Raji (cell line): Measurements from ENCODE around the gene PRUNE2.

Experiments
- POLR2A ChIP-seq: IDR thresholded peaks from 2 replicates; pipeline ENCODE4 v1.6.1; 2011; ENCODE audit warnings: low read depth, low read length, control low read depth; ENCODE audit not compliant: insufficient read depth

The PRUNE2 gene

DNA sequence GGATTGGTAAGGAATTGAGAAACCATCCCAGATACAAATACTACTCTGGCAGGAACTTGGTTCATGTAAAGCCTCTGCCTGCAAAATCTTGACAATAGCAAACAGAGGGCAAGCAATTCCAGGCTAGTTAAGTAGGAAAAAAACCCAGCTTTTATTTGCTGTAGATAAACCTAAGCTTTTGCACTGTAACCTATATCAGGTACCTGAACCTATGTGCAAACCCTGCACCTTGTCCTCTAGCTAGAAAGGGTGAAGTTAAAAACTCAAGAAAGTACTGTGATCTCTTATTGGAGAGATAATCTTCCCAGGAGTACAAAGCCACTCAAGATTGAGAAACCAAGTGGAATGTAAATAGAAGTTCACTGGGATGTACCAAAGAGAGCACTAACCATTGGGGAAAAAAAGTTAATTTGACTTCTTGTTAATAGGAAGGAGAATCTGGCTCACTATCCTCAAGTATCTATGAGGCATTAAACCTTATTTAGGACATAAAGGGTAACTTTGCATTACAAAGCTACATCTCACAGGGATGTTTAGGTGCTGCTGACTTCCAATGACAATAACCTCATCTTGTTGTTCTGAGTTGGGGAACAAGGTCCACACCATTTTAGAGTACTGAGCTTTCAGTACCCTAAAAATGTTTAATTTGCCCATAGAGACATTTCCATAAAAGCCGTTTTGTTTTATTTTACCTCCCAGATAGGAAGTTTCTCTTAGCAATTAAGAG lies 215.5 kb downstream of the PRUNE2 start:
- no peak for TF ChIP-seq POLR2A

DNA sequence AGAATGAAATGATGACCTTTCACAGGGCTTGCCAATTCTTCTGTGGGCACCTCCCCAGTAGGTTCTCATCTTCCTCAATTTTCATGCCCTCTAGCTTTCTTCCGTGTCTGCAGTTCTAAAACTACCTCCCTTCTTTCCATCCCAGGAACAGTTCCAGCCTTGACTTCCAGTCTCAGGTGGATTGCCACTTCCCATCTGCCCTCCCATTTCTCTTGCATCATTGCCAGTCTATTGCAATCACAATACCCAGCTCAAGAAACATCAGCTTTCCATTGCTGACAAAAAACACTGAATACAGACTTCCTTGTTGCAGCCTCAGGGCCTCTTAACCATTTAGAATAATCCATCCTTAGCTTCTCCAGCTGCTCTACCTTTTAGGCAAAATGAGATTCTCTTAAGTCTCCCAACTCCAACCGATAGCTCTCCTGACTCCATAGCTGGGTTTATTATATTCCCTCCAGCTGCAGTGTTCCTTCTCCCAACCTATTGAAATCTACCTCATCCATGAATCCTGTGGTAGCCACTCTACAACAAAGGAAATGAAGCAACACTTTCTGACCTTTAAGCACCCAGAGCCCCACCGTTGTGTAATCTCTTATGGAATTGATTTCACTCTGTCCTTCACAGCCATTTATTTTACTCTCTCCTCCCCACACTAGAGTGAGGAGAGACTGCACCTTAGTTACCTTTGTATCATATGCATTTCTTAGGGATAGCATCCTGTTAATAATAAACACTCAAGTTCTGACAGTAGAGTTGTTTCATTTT lies 217.3 kb downstream of the PRUNE2 start:
- no peak for TF ChIP-seq POLR2A

DNA sequence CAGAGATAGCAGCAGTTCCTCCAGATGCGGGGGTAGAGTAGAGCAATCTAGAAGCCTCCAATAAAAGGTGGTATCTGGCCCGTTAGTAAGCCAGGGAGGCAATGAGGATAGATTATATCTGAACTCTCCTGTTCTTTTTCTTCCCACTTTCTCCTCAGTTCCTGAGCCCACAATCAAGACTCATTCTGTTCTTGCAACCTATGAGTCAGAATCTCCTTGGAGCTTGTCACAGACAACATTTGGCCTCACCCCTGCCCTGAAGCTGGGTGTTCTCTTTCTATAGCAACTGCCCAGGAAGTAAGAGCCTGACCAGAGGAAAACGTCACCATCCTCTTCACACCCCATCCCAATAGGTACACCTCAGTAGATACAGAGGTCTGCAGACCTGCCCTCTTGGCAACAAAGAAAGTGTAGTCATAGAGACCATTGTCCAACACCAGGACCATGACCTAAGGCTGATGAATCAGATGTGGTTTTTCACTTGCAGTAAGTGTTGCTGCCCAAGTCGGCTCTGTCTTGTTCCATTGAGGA lies 218.0 kb downstream of the PRUNE2 start:
- TF ChIP-seq POLR2A, result no peak

DNA sequence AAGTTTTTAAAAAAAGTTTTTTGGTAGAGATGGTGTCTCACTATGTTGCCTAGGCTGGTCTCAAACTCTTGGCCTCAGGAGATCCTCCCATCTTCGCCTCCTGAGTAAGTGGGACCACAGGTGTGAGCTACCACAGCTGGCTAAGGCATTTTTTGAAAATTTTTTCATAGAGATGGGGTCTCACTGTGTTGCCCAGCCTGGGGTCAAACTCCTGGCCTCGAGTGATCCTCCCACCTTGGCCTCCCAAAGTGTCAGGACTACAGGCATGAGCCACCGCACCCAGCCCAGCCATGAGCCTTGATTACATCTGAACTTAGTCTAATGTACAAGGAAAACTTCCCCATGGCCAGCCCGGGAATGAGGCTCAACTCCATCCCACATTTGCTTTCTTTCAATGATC lies 219.2 kb downstream of the PRUNE2 start:
- TF ChIP-seq POLR2A, result no peak

DNA sequence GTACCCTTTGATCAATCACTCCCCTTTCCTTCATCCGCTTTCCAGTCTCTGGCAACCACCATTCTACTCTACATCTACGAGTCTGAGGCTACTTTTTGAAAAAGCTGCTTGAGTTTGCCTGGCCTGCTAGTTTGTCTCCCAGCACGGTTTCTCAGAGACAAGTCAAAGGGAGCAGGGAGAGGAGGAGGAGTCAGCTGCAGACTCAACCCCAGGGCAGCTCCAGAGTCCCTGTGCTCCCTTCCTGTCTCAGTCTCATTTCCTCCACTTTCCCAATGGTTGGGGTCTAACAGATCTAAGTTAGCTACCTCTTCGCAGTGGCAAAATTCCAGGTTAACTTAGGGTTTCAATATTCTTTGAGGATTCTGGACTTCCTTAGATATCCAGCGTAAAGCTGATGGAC lies 221.7 kb downstream of the PRUNE2 start:
- no peak for TF ChIP-seq POLR2A

DNA sequence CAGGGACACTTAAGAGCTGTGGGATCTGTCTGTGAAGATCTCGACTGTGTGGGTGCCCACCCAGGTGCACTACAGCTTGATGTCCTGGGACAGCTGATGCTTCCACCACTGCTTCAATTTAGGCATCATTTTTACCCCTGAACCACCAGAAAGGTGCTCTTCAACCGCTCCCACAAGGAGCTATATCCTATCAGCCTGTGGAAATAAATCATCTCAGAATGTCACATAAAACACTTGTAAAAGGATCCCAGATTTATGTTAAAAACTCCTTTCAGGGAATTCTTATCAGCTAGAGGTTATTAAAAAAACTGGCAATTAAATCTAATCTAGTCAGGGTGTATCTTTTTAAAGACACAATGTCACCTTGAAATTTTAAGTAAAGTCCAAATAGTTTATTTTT lies 224.4 kb downstream of the PRUNE2 start:
- TF ChIP-seq POLR2A, result no peak

DNA sequence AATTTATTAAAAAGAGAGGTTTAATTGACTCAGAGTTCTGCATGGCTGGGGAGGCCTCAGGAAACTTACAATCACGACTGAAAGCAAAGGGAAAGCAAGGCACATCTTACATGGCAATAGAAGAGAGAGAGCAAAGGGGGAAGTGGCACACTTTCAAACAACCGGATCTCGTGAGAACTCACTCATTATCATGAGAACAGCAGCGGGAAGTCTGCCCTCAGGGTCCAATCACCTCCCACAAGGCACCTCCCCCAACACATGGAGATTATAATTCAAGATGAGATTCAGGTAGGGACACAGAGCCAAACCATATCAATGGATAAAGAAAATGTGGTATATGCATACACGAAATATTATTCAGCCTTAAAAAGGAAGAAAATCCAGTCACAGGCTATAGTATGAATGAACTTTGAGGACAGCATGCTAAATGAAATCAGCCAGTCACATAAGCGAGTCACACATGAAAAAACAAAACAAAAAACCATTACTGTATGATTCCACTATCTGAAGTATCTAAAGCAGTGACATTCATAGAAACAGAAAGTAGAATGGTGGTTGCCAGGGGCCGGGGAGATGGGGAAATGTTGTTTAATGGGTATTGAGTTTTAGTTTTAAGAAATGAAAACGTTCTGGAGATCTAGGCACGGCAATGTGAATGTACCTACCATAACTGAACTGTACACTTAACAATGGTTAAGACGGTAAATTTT lies 225.0 kb downstream of the PRUNE2 start:
- TF ChIP-seq POLR2A, result no peak

DNA sequence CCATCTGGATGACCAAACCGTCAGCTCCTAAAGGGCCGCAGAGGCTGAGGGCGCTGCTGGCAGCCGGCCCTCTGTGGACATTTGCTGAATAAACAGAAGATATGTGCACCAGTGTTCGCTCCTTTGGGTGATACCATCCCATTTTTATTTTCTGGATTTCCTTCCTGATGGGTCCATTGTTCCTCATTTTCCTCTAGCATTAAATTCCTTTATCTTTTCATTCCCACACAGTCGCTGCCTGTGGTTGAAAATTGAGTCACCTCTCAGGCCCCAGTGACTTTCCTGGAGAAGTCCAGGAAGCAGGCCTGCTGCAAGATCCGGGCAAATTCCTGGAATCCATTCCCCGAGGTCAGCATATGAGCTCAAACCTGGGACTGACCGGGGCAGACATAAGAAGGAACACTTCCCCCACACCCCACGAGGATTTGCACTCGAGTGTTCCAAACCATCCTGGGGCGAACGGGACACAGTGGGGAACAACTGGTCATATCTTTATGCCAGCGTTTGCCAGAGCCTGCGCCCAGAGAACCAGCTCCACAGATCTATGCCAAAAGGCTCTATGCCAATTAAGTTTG lies 228.3 kb downstream of the PRUNE2 start:
- TF ChIP-seq POLR2A, result no peak

DNA sequence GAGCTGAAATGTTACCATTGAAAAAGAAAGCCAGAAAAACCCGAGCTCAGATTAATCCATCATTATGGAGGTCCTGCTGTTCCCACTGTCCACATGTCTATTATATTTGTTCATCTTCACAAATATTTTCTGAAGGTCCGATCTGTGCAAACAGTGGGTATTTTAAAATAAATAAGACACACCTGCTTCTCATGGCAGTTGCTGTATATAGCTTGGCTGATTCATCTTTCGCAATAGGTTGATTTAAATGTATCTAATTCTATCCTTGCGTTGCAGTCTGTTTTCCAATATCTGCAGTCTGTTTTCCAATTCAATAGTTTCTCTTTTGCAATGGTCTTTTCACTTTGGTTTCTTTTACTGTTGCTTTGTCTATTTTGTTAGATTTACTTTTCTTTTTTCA lies 229.1 kb downstream of the PRUNE2 start:
- no peak for TF ChIP-seq POLR2A

DNA sequence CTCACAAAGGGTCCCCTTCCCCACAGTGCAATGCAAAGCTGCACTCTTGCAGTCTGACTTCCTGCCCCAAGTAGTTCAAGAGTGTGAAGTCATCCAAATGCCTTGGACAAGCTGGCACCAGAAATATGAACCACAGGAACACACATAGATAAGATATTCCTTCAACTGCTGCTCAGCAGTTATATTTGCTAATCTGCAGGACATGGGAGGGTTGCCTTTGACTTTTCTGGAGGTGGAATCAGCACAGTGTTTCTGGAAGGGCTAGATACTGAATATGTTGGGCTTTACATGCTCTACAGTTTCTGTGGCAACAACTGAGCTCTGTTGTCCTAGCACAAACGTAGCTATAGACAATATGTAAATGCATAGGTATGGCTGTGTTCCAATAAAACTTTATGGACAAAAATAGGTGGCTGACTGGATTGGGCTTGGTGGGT lies 238.4 kb downstream of the PRUNE2 start:
- TF ChIP-seq POLR2A, result no peak

DNA sequence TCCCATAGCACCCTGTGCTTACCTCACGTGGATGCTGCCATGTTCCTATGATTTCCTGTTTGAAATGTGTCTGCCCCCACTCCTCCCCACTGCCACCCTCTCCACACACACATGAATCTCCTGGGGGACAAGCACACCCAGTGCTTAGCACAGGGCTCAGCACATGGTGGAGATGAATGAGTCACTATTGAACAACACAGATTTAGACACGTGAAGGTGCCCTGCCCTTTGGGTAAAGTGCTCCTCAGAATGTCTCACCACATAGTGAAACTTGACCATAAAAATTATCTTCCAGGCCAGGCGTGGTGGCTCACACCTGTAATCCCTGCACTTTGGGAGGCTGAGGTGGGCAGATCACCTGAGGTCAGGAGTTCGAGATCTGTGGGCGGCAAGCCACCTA lies 240.5 kb downstream of the PRUNE2 start:
- TF ChIP-seq POLR2A, result no peak

DNA sequence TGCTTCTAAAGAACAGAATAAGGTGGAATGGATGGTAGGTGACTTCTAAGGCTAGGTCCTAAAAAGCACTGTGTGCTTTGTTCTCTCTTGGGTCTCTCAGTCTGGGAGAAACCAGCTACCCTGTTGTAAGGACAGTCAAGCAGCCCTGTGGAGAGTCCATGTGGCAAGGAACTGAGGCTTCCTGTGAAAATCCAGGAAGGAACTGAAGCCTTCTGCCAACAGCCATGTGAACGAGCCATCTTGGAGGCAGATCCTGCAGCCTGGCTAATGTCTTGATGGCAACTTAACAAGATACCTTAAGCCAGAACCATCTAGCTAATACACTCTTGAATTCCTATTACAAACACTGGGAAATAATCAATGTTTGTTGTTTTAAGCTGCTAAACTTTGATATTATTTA lies 241.8 kb downstream of the PRUNE2 start:
- TF ChIP-seq POLR2A, result no peak

DNA sequence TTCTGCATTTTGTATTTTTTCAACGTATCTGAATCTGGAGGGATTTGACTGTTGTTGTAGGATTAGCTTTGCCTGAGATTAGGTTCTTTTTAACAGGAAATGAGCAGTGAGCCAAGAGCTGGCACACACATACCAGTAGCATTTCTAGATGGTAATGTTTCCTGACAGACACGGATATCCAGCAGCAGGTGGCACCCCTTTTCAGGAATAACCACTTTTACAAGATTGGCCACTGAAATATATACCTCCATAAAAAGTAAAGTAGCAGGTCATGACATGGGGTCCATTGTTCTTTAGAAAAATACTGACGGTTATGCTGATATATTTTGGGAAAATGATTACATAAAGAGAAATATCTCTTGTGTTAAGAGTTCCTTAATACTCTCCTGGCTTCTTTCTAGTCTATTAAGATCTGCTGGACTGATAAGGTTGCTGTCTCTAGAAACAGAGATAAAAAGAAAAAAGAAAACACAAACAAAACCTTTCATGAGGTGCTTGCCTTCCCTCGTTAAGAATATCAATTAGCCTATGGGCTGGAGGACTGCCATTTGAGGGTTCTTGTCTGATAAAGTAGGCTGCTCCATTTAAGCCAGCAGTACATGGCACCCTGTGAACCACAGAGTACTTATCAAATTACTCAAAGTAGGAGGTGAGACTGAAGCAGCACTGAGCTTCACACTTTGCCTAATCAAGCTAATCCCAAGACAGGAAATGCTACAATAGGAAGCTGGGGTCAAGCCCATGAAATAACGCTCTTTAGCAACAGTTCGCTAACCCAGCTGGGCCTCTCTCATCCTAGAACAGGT lies 243.2 kb downstream of the PRUNE2 start:
- no peak for TF ChIP-seq POLR2A

DNA sequence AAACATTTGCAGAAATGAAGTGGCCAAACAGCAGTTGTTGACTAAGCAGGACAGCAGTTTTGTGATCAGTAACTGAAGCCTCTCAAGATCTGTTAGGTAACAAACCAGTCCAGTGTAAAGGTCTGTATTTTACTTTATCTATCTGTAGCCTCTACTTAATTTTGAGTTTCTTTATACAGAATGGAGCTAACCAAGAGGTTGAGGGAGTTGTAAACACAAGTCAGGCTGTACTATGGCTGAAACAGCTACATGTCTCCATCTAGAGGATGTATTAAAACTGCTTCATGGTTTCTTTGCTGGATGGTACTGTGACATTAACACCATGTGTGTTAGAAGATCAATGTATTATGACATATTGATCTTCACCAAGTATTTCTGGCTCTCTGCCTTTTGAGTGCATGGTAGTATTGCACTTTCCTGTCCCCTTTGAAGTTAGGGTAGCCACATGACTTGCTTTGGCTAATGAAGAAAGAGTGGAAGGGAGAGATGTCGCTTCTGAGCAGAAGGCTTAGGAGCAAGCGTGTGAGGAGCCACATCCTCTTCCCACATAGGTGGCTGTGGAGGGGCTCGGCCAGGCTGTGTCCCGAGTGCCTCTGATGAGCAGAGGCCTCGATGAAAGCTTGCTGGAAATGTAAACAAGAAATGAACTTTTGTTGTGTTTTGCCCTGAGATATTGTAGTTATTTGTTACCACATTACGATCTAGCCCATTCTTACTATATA lies 247.2 kb downstream of the PRUNE2 start:
- TF ChIP-seq POLR2A, result no peak
